ENCODE results near the gene CARD19.

Gene CARD19

DNA sequence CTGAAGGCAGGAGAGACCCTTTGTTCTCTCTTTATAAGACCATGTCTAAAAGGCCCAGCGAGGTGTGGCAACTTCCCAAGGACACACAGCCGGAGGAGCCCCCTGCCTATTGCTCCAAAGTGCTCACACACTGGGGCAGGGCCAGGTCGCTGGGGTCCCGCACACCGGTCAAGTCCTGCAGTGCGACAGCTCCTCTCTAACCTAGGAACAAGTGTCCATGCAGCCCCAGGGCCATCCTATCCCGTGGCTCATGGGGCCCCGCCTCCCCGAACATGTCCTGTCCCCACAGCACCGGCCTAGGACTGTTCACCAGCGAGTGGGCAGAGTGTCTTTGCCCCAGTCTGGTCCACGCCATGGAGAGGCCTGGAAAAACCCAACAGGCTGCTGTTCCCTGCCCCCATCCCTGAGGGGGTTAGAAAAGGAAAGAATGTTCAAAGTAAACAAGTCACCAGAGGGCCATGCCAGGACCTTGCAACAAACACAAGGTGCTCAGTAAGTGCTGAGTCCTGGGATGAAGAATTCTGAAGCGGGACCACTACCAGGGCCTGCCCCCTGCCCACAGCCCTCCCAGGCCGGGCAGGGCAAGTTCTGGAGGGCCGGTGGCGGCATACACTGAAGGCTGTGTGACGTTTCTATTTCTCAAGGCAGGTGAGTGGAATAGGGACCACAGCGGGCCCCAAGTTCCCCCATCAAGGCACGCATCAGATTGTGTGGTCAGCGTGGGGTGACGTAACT, 37.1 kb downstream of the CARD19 start:
- TF ChIP-seq POLR2A (IDR thresholded peaks at IDR 0.05; ENCODE audit: low read depth, low read length) (no peak), TAF1 (IDR thresholded peaks at IDR 0.05; ENCODE audit: borderline replicate concordance, low read depth, low read length) (no peak), POLR2AphosphoS5 (IDR thresholded peaks at IDR 0.05; ENCODE audit: low read depth, low read length) (no peak)
- FAIRE-seq, result no peak
- DNase-seq (ENCODE audit: insufficient read length), result no peak

GRCh38 chr9:93133681-93134014, 37.6 kb downstream of the CARD19 start:
- TF ChIP-seq POLR2A (IDR thresholded peaks at IDR 0.05; ENCODE audit: low read depth, low read length) (no peak), POLR2AphosphoS5 (IDR thresholded peaks at IDR 0.05; ENCODE audit: low read depth, low read length) (no peak), TAF1 (IDR thresholded peaks at IDR 0.05; ENCODE audit: borderline replicate concordance, low read depth, low read length) (no peak)
- FAIRE-seq (peak; percentile 17), DNase-seq (ENCODE audit: insufficient read length) (peak; percentile 76)

- peak; percentile 93 for DNase-seq (ENCODE audit: insufficient read length)
- FAIRE-seq, result peak; percentile 58
- TF ChIP-seq POLR2A (IDR thresholded peaks at IDR 0.05; ENCODE audit: low read depth, low read length) (peak; percentile 63), POLR2AphosphoS5 (IDR thresholded peaks at IDR 0.05; ENCODE audit: low read depth, low read length) (peak; percentile 65; the same call in 1 of the 2 replicates), TAF1 (IDR thresholded peaks at IDR 0.05; ENCODE audit: borderline replicate concordance, low read depth, low read length) (no peak)
These were observed 38.2 kb downstream of the CARD19 start, which contains the start of gene NINJ1 for GRCh38 chr9:93134015-93134739. TSS of gene NINJ1 (minus strand) at chr9:93134251. CDS start at chr9:93134217, 34 bp downstream.

DNA sequence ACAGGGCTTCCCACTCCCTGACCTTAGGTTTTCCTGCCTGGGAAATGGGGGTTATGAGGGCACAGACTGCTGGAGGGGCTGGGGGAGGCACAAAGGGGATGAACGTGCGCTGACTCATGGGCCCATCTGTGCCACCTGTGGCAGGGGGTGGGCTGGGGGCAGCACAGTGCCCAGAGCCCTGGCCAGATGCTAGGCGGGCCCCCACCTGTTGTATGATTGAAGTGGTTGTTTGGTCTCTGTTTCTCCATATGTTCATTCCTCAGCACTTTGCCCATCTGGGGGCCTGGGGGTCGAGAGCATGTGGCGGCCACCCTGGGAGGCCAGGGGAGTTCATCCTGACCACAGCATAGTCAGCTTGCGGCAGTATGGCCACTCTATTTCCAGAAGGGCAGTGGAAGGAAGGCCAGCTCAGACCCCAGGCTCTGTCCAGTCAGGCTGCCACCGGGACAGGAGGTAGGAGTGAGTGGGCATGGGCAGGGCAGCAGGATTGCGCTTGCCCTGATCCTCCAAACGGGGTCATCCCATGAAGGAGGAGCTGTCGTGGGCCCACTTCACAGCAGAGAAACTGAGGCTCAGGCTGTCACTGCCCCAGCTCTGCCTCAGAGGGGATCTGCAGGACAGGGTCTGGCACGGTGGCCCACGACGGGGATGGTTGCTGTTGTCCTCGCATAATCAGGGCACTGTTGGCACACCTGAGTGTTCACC, 38.9 kb downstream of the CARD19 start:
- DNase-seq (ENCODE audit: insufficient read length) (no peak), FAIRE-seq (no peak)
- TF ChIP-seq POLR2A (IDR thresholded peaks at IDR 0.05; ENCODE audit: low read depth, low read length) (no peak), TAF1 (IDR thresholded peaks at IDR 0.05; ENCODE audit: borderline replicate concordance, low read depth, low read length) (no peak), POLR2AphosphoS5 (IDR thresholded peaks at IDR 0.05; ENCODE audit: low read depth, low read length) (no peak)

DNA sequence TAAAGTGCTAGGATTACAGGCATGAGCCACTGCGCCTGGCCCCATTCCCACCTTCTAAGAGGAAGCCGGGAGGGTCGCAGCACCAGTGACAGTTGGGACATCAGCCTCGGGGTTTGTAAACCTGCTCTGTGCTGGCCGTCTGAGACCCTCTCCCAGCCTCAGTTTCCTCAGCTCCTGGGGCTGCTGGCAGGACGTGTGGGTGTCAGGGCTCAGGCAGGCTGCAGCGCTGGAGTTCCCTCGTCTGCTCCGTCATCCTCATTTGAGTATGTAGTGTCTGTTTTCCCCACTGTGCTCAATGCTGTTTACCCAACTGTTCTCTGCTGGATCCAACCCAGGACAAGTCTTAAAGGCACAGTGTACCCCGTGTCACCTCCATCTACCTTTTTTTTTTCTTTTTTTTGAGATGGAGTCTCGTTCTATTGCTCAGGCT, 40.0 kb downstream of the CARD19 start:
- TF ChIP-seq POLR2A (IDR thresholded peaks at IDR 0.05; ENCODE audit: low read depth, low read length) (no peak), TAF1 (IDR thresholded peaks at IDR 0.05; ENCODE audit: borderline replicate concordance, low read depth, low read length) (no peak), POLR2AphosphoS5 (IDR thresholded peaks at IDR 0.05; ENCODE audit: low read depth, low read length) (no peak)
- FAIRE-seq (no peak), DNase-seq (ENCODE audit: insufficient read length) (no peak)

DNA sequence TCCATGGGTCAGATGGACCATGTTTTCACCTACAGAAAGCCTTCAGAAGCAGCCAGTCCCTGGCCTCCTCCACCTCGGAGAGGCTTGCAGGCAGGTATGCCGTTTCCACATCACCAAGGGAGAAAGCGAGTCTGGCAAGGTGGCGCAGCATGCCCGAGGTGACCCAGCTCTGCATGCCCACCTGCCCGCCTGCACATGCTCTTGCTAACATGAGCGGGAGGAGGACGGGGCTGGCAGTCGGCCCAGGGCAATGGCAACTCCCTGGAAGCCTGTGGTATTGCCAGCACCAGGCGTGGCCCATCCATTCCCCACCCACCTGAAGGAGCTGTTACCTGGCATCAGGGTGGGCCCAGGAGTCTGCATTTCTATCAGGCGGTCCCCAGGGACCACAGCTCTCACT, 41.3 kb downstream of the CARD19 start:
- DNase-seq (ENCODE audit: insufficient read length) (no peak), FAIRE-seq (no peak)

DNA sequence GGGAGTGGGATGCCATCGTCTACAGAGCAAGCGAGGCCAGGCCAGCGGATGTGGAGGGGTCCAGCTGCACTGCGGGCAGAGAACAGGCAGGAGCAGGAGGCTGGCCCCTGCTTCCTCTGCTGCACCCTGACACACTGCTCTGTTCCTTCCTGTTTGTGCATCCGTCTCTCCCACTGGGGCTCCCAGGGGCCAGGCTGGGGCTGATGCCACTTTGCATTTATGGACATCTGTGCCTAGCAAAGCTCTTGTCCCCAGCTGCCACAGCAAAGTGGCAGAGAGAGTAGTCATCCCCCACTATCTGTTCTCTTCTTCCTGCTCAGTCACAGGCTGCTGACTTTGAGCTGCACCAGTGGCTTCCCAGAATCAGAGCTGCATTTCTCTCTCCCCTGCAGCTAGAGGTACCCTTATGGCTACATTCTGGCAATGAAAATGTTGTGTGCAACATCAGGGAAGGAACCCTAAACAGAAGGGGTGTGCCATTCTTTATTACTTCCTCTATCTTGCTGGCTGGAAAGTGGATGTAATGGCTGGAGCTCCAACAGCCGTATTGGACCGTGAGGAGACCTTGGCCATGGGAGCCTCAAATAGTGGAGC, 42.3 kb downstream of the CARD19 start:
- FAIRE-seq (peak; percentile 9), DNase-seq (ENCODE audit: insufficient read length) (no peak)
- TF ChIP-seq TAF1 (IDR thresholded peaks at IDR 0.05; ENCODE audit: borderline replicate concordance, low read depth, low read length) (no peak), POLR2A (IDR thresholded peaks at IDR 0.05; ENCODE audit: low read depth, low read length) (no peak), POLR2AphosphoS5 (IDR thresholded peaks at IDR 0.05; ENCODE audit: low read depth, low read length) (no peak)

More for the DNA sequence above, 41.3 kb downstream of the CARD19 start:
- TF ChIP-seq POLR2A (IDR thresholded peaks at IDR 0.05; ENCODE audit: low read depth, low read length) (no peak), TAF1 (IDR thresholded peaks at IDR 0.05; ENCODE audit: borderline replicate concordance, low read depth, low read length) (no peak), POLR2AphosphoS5 (IDR thresholded peaks at IDR 0.05; ENCODE audit: low read depth, low read length) (no peak)

DNA sequence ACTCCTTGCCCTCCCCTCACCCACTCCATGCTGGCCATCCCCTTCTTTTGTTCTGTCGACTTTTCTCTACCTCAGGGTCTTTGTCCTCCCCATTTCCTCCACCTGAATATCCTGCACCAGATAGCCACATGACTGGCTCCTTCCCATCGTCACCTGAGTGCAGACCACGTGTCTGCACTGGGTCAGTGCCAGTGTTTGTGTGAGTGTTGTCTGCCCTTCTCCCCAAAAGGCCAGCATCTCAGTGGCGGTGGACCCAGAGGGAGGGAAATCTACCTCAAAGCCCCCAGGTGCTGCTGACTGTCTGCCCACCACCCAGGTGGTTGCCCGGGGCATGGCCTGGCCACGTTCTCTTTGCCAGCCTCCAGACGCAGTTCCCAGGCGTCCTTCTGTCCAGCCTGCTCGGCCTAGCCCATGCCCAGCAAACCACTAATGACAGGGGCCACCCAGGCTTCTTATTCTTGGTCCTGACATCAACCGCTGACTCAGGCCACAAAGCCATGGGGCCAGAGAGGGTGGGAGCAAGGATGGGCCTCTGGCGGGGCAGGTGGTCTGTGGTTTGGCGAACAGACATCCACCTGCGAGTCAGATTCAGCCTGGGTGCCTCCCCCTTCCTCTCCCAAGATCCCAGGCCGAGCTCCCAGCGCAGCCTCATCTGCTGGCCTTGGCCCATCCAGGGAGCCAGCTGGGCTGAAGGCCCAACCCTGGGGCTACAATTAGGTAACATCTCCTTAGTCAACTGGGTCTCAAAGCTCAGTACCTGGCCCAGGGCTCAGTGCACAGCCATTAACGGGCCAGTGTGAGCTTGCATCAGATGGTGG, 43.6 kb downstream of the CARD19 start:
- DNase-seq (ENCODE audit: insufficient read length), result no peak
- FAIRE-seq, result no peak
- no peak for TF ChIP-seq POLR2A (IDR thresholded peaks at IDR 0.05; ENCODE audit: low read depth, low read length)
- no peak for TF ChIP-seq TAF1 (IDR thresholded peaks at IDR 0.05; ENCODE audit: borderline replicate concordance, low read depth, low read length)
- no peak for TF ChIP-seq POLR2AphosphoS5 (IDR thresholded peaks at IDR 0.05; ENCODE audit: low read depth, low read length)

DNA sequence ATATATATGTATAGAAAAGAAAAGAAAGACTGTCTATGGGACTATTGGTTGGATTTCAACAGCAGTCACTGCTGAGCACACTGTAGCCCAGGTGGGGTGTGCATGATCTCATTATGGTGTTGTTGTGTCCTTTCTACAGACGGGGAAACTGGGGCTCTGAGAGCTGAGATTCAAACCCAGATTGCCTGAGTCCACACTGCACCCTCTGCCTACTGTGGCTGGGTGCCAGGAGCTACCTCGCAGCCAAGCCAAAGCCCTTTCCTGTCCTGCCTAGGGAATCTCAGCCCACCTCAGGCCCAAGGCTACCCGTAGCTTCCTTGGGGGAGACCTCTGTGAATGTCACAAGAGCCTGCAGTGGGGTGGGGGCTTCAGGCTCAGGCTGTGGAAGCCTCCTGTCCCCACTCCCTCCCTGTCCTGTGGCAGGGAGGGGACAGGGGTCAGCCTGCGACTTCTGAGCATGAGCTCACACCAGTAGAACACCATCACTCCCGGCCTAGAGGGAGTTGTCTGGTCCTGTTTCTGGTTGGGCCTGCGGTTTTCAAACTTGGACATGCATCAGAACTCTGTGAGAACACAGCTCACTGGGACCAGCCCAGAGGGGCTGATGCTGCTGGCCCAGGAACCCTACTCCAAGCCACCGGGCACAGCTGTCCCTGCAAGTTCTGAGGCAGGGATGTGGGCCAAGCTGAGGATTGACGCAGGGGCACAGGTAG, 45.9 kb downstream of the CARD19 start:
- DNase-seq (ENCODE audit: insufficient read length) (no peak), FAIRE-seq (no peak)

More for the DNA sequence above, 45.9 kb downstream of the CARD19 start:
- TF ChIP-seq TAF1 (IDR thresholded peaks at IDR 0.05; ENCODE audit: borderline replicate concordance, low read depth, low read length) (no peak), POLR2AphosphoS5 (IDR thresholded peaks at IDR 0.05; ENCODE audit: low read depth, low read length) (no peak), POLR2A (IDR thresholded peaks at IDR 0.05; ENCODE audit: low read depth, low read length) (no peak)
